ENCODE data around the gene MYH11. TPM values are rescaled to one million over a fixed set of nuclear protein-coding genes. Genes with fewer than 3 reads are reported as not detected.

Gene MYH11
- total and polyA plus RNA-seq, 7 donors: 6.1 to 26.4 (median 14.1) TPM

GRCh38 chr16:15880434-15881308 is 23.8 kb upstream of the MYH11 start:
- no peak for TF ChIP-seq CTCF (IDR thresholded peaks at IDR 0.05)

GRCh38 chr16:15879255-15879811 is 22.5 kb upstream of the MYH11 start:
- no peak overlapping the region for H3K4me3 ChIP-seq
- H3K27ac ChIP-seq: peak overlapping the region; percentile 70
- intact Hi-C loops (cut with DNase I): loop anchor here (5.0 kb wide), 3 partner anchors 183 to 248 kb away; no protein-coding TSS in a partner anchor
- DNase-seq (no peak), ATAC-seq (peak; percentile 65 to 78 (median 71))
- H3K9me3 ChIP-seq: no peaks in the 10 kb centered on the region
- H3K36me3 ChIP-seq (ENCODE audit: insufficient read depth in 1 of 2, low read depth in 1 of 2): peaks cover 0 to 57% of the 10 kb centered on the region in 2 donors
- H3K4me1 ChIP-seq: peaks cover 33% of the 10 kb centered on the region
- 90 to 92% (median 91%) methylated on average over 2 of the region's 2 CpGs for WGBS, 3 donors
- H3K27me3 ChIP-seq (ENCODE audit: insufficient read depth in 3 of 3, low read length in 2 of 3): no peaks in the 10 kb centered on the region
- no peak for TF ChIP-seq CTCF (IDR thresholded peaks at IDR 0.05)

More at GRCh38 chr16:15880434-15881308, 23.8 kb upstream of the MYH11 start:
- peak in 1 of 2 donors; percentile 39 for DNase-seq
- Histone ChIP-seq H3K27me3 (ENCODE audit: insufficient read depth in 3 of 3, low read length in 2 of 3) (no peaks in the 10 kb centered on the region), H3K4me1 (peaks cover 34% of the 10 kb centered on the region), H3K4me3 (no peak overlapping the region), H3K9me3 (no peaks in the 10 kb centered on the region), H3K27ac (peak overlapping the region; percentile 70), H3K36me3 (ENCODE audit: insufficient read depth in 1 of 2, low read depth in 1 of 2) (peaks cover 0 to 57% of the 10 kb centered on the region in 2 donors)
- 74 to 90% (median 90%) methylated on average over 5 of the region's 5 CpGs for WGBS, 3 donors
- intact Hi-C loops (cut with DNase I): loop anchor here in 1 of 2 donors (10.0 kb wide), 1 partner anchor 56 kb away; no protein-coding TSS in a partner anchor
- ATAC-seq: no peak

GRCh38 chr16:15876503-15876902 is 19.7 kb upstream of the MYH11 start:
- ATAC-seq (no peak), DNase-seq (no peak)
- Histone ChIP-seq H3K36me3 (ENCODE audit: insufficient read depth in 1 of 2, low read depth in 1 of 2) (peaks cover 0 to 51% of the 10 kb centered on the region in 2 donors), H3K9me3 (no peaks in the 10 kb centered on the region), H3K4me3 (no peak overlapping the region), H3K27ac (no peak overlapping the region), H3K27me3 (ENCODE audit: insufficient read depth in 3 of 3, low read length in 2 of 3) (no peaks in the 10 kb centered on the region), H3K4me1 (peaks cover 34% of the 10 kb centered on the region)
- intact Hi-C loops (cut with DNase I): loop anchor here (5.0 kb wide), 3 partner anchors 186 to 251 kb away; no protein-coding TSS in a partner anchor
- 91 to 97% (median 96%) methylated on average over 5 of the region's 5 CpGs for WGBS, 3 donors
- no peak for TF ChIP-seq CTCF (IDR thresholded peaks at IDR 0.05)

GRCh38 chr16:15874745-15875314 is 18.0 kb upstream of the MYH11 start:
- Histone ChIP-seq H3K9me3 (no peaks in the 10 kb centered on the region), H3K27me3 (ENCODE audit: insufficient read depth in 3 of 3, low read length in 2 of 3) (no peaks in the 10 kb centered on the region), H3K4me1 (peaks cover 26% of the 10 kb centered on the region), H3K27ac (peak overlapping the region; percentile 58), H3K4me3 (no peak overlapping the region), H3K36me3 (ENCODE audit: insufficient read depth in 1 of 2, low read depth in 1 of 2) (peaks cover 0 to 62% of the 10 kb centered on the region in 2 donors)
- peak; percentile 68 for TF ChIP-seq CTCF (IDR thresholded peaks at IDR 0.05)
- WGBS, 3 donors: 33 to 47% (median 35%) methylated on average over 7 of the region's 7 CpGs
- ATAC-seq (peak; percentile 78 to 85 (median 81)), DNase-seq (peak; percentile 32 to 65)
- intact Hi-C loops (cut with DNase I): loop anchor here (1.0 to 5.0 kb wide), 4 partner anchors 187 to 252 kb away; no protein-coding TSS in a partner anchor

Data from psoas muscle (tissue), 8 donors.